ENCODE results near the gene ACO2. TPM values are rescaled to one million over a fixed set of nuclear protein-coding genes. Genes with fewer than 3 reads are reported as not detected.

ACO2 gene
- total and polyA plus RNA-seq, 2 of the 8 experiments (the other 6 are each of a cell fraction or from before 2014, with no cell fraction given): 52.8 to 75.4 TPM

GRCh38 chr22:41474872-41475451, 6.0 kb downstream of the ACO2 start (continued):
- no peak for TF ChIP-seq NANOG (IDR thresholded peaks at IDR 0.05; ENCODE audit: insufficient read depth, low read depth, low read length, poor library complexity, severe bottlenecking)
- no peak for TF ChIP-seq SIX5 (IDR thresholded peaks at IDR 0.05; ENCODE audit: low read depth, low read length)
- TF ChIP-seq SUZ12 (IDR thresholded peaks at IDR 0.05; ENCODE audit: low read length): no peak
- TF ChIP-seq SP4 (IDR thresholded peaks at IDR 0.05; ENCODE audit: low read length): no peak
- no peak for TF ChIP-seq TAF7 (optimal IDR thresholded peaks at IDR 0.05; ENCODE audit: borderline replicate concordance, low read depth, low read length)
- TF ChIP-seq RAD21 (IDR thresholded peaks at IDR 0.05 in 1 of 2, conservative IDR thresholded peaks at IDR 0.05 in 1 of 2; ENCODE audit: low read depth in 2 of 2, low read length in 2 of 2): no peak
- TF ChIP-seq CEBPB (IDR thresholded peaks at IDR 0.05; ENCODE audit: low read depth, low read length): no peak
- TF ChIP-seq CBX5 (IDR thresholded peaks at IDR 0.05; ENCODE audit: low read depth, low read length): no peak

All from H1 (cell line).